HG03439 (cell line): Measurements from ENCODE around the gene HSD17B1.

Experiments
- ATAC-seq: cut with Tn5 transposase; IDR thresholded peaks from one replicate; pipeline ENCODE4 v1.9.1; 2021; ENCODE audit warnings: mild to moderate bottlenecking, moderate library complexity; ENCODE audit not compliant: unreplicated experiment

Gene HSD17B1

DNA sequence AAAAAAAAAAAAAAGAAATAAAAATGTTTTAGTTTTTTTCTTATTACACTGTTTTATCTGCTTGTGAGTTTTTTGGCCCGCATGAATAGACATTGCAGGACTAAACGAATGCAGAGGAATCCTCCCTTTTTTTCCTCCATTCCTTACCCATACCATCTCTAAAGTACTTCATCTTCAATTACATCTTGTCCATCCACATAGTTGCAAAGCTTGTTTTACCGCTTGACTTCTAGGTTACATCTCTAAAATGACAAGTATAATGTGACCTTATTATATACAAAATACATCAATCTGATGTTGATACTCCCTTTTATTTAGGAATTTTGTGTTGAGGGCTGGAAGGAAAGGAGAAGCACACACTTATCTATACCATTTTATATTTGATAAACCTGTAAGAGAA lies 43.7 kb downstream of the HSD17B1 start:
- ATAC-seq: no peak

DNA sequence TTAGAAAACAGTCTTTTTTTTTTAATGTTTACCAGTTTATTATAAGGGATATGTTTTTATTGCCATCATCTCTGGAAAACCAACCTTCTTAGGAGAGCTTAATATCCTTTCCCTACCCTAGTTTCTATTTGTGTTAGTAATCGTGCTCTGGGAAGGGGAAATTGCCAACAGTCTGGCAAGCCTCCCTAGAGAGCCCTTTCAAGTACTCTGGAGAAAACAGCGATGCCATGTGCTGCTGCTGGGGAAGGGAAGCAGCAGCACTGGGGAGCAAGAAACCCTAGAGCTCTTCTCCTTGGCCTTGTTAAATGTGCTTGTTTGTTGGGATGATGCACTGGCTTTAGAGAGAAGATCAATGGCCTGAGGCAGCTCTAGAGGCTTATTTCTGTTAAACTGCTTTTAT lies 46.2 kb downstream of the HSD17B1 start:
- ATAC-seq: no peak

DNA sequence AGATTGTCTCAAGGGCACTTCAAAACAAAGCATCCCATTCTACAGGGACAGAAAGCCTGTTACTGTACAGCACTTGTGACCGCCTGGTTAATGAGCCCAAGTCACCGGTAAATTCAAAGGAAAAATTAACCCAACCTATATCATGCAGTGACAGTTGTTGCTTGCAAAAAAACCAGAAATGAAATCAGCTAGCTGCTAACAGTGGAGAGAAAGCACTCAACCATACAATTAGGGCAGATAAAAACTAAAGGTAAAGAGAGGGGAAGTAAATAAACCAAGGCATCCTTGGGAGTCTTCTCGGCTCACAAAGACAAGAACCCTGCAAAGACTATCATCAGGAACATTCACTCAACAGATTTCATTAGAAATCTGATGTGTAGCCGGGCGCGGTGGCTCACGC lies 50.6 kb downstream of the HSD17B1 start:
- ATAC-seq: no peak
